ENCODE data around the gene UNK.

The UNK gene

GRCh38 chr17:75774991-75775668 lies 9.5 kb upstream of the UNK start:
- no peak for TF ChIP-seq CTCF (IDR thresholded peaks at IDR 0.05; ENCODE audit: insufficient read depth, low read depth, low read length, missing control alignments)
- H3K4me3 ChIP-seq (ENCODE audit: low read depth, low read length), result no peak overlapping the region
- DNase-seq (ENCODE audit: low read depth), result no peak

- no peak for DNase-seq (ENCODE audit: low read depth)
- TF ChIP-seq CTCF (IDR thresholded peaks at IDR 0.05; ENCODE audit: insufficient read depth, low read depth, low read length, missing control alignments), result no peak
- no peak overlapping the region for H3K4me3 ChIP-seq (ENCODE audit: low read depth, low read length)
Observed at GRCh38 chr17:75776386-75777295, 8.0 kb upstream of the UNK start.

DNA sequence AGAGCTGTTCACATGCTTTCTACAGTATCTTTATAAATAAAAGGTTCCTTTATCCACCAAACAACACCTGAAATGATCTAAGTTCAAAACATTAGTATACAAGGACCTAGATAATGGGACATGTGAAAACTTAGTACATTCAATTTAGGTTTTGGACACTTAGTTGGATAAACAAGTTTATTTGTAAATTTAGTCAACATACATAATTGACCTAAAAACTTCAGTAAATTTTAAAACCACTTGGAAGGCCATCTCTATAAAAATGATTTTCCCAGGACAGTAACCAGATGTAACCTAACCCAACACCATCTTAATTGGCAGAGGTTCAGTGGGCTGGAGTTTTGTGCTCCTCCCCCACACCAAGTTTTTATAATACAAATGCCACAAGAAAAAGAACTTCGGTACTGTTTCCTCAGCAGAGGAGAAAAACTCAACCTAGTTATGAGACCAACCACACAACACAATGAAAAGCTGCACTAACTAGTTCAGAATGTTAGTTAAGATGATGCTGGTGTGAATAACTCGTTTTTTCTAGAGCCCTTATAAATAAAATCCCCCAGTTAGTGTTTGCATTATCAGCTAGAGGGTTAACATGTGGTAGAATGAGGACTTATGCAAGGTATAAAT lies 7.2 kb upstream of the UNK start:
- no peak for DNase-seq (ENCODE audit: low read depth)
- H3K4me3 ChIP-seq (ENCODE audit: low read depth, low read length), result peak overlapping the region; percentile 85
- no peak for TF ChIP-seq CTCF (IDR thresholded peaks at IDR 0.05; ENCODE audit: insufficient read depth, low read depth, low read length, missing control alignments)

- peak overlapping the region; percentile 85 for H3K4me3 ChIP-seq (ENCODE audit: low read depth, low read length)
- peak; percentile 49 for DNase-seq (ENCODE audit: low read depth)
Observed at GRCh38 chr17:75778066-75778860, 6.3 kb upstream of the UNK start.

DNA sequence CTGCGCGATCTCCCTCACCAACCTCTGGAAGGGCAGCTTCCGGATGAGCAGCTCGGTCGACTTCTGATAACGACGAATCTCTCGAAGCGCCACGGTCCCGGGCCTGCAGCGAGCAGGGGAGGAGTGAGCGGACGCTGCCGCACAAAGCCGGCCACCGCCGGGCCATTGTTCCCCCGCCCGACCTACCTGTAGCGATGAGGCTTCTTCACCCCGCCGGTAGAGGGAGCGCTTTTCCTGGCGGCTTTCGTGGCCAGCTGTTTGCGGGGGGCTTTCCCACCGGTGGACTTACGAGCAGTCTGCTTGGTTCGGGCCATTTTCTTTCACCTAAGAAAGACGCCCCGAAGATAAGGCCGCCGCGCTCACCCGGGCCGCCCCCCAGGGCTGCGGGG lies 5.8 kb upstream of the UNK start:
- DNase-seq (ENCODE audit: low read depth), result peak; percentile 82
- H3K4me3 ChIP-seq (ENCODE audit: low read depth, low read length), result peak overlapping the region; percentile 85
- TF ChIP-seq CTCF (IDR thresholded peaks at IDR 0.05; ENCODE audit: insufficient read depth, low read depth, low read length, missing control alignments), result peak; percentile 66

DNA sequence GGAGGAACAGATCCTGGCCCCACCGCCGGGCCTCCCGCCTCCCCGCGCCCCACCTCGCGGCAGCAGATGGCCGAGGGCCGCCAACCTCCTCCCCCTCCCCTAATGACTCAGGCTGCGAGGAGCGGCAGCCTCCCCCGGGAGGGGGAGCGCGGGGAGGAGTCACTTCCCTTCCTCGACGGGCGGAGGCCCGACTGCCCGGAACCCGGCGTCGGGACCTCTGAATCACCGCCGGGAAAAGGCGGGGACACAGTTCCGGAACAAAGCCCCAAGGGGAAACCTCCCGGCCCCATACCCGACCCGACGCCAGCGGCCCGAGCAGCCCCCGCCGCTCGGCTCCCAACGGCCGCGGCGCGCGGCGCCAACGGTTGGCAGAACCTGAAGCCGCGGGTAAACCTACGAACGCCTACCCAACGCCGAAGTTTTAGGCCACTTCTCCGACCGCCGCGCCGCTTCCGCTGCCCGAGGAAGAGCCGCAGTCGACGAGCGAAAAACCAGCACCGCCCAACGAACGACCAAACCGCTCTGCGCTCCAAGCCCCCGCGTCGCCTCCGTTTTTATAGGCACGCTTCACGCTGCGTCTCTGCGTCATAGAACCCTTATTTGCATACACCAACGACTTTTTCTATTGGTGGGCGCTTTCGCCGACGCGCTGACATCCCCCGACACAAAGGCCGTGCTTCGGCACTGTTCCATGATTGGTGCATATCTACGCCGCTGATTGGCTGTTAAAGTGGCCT lies 5.2 kb upstream of the UNK start:
- DNase-seq (ENCODE audit: low read depth), result peak; percentile 100
- peak overlapping the region; percentile 85 for H3K4me3 ChIP-seq (ENCODE audit: low read depth, low read length)
- TF ChIP-seq CTCF (IDR thresholded peaks at IDR 0.05; ENCODE audit: insufficient read depth, low read depth, low read length, missing control alignments), result no peak

All from GM12865 (cell line).